Heart right ventricle (tissue), 16 donors: ENCODE data around the gene SET. TPM values are rescaled to one million over a fixed set of nuclear protein-coding genes. Genes with fewer than 3 reads are reported as not detected.
"Not testable (repeated sequence)": the region's sequence is repeated elsewhere in the genome, so short reads cannot be mapped to it uniquely, and the experiment has no call there.

Source experiments
- ATAC-seq, 8 donors: fragments of 200-7000 bp; cut with Tn5 transposase; one replicate each; pipeline ENCODE4 v1.9.1; 2020; ENCODE audit warnings: mild to moderate bottlenecking in 8 of 8, moderate library complexity in 8 of 8, moderate number of reproducible peaks in 1 of 8
- DNase-seq, 2 donors: peaks; one replicate each; pipeline ENCODE4 v3.0.0-alpha.2; 2020
- H3K27ac ChIP-seq, 10 donors: fragments of 200-600 bp; sonication (generic) in 2 of 10; one replicate each; pipeline versions ENCODE4 v1.5.0 to v1.8.0; 2020 to 2022; ENCODE audit warnings: mild to moderate bottlenecking in 3 of 10
- H3K27me3 ChIP-seq, 7 donors: fragments of 200-600 bp; one replicate each; pipeline ENCODE4 v1.8.0; 2021 to 2022; ENCODE audit warnings: mild to moderate bottlenecking in 2 of 7
- H3K36me3 ChIP-seq, 9 donors: fragments of 200-600 bp; sonication (generic) in 1 of 9; one replicate each; pipeline versions ENCODE4 v1.5.0 to v1.8.0; 2020 to 2022; ENCODE audit warnings: mild to moderate bottlenecking in 2 of 9
- H3K4me1 ChIP-seq, 9 donors: fragments of 200-600 bp; sonication (generic) in 1 of 9; one replicate each; pipeline versions ENCODE4 v1.5.0 to v1.8.0; 2020 to 2022; ENCODE audit warnings: mild to moderate bottlenecking in 4 of 9
- H3K4me3 ChIP-seq, 10 donors: fragments of 200-600 bp; sonication (generic) in 2 of 10; one replicate each; pipeline versions ENCODE4 v1.5.0 to v1.8.0; 2020 to 2022; ENCODE audit warnings: mild to moderate bottlenecking in 7 of 10, moderate library complexity in 2 of 10
- H3K9me3 ChIP-seq, 11 donors: fragments of 200-600 bp in 10 of 11; sonication (generic) in 2 of 11; one replicate each; pipeline versions ENCODE4 v1.5.0 to v1.8.0; 2013 to 2022; ENCODE audit warnings: mild to moderate bottlenecking in 2 of 11, control low read depth in 1 of 11, moderate library complexity in 1 of 11
- WGBS, 2 donors: extraction: QIAGEN DNeasy Blood & Tissue Kit; methylation state at CpG; one replicate each; pipeline ENCODE4 v1.1.7; 2013; ENCODE audit warnings: inconsistent platforms in 1 of 2; 5-methylcytosine and 5-hydroxymethylcytosine counted together
- intact Hi-C, 10 donors: fragments of 100-400 bp; cut with DNase I; formaldehyde crosslinking; loops; one replicate each; pipeline versions ENCODE4 v1.11.1 to v1.14.2; 2022
- polyA plus RNA-seq, 2 donors: library from polyadenylated mRNA; stranded (reverse); fragments of 200-250 nt; gene quantifications; one replicate each; pipeline ENCODE4 v1.2.3, GENCODE V29; 2013
- total RNA-seq, 10 donors: library from RNA; stranded (reverse); fragmentation: NEBNext Ultra II Directional in 3 of 10; extraction: Animal tissue kit (Norgen Biotek cat#: 25700) in 3 of 10; gene quantifications; one replicate each; pipeline versions ENCODE4 v1.2.1 to v1.2.4, GENCODE V29; 2021 to 2023
- TF ChIP-seq, protein P1 (sequence below), 9 donors: fragments of 200-600 bp; sonication (generic) in 2 of 9; IDR thresholded peaks; one replicate each; pipeline versions ENCODE4 v1.5.0 to v1.8.0; 2021 to 2022; ENCODE audit warnings: antibody characterized with exemption in 9 of 9, mild to moderate bottlenecking in 5 of 9, moderate library complexity in 1 of 9
- donor health status: Arrhythmogenic right ventricular cardiomyopathy.
- donor health status: ischemic (EF 13 %, LVEDD 7.1; RV severe dilation, severe dysfunction).
- donor health status: healthy with polysubstance abuse.
- donor health status: DM: no; HTN: yes; CAD: no.
- donor health status: DM: no; HTN: no; CAD: no.
- donor health status: ischemic (EF 25% LVEDD 6.9; RV normal size, moderate dysfunction).
- donor health status: ischemic (EF 25% LVEDD 5.7; RV mildly dilated, moderate dysfunction).
- donor health status: healthy.
- donor health status: DM: yes; HTN: yes; CAD: no.
- donor health status: Ischemic cardiomyopathy.
- donor health status: ischemic (EF 35%, LVEDD 5.7; RV mildly dilated, moderate dysfunction).
- donor health status: nonischemic (EF 11% LVEDD 7.7; RV severe dilation, severe dysfunction).
- donor health status: DM: yes; HTN: yes; CAD: no.
- donor health status: PGD.
- donor health status: ischemic (EF 29% LVEDD 5.4; RV normal size, mild dysfunction).
- donor health status: nonischemic (EF 23%, LVEDD 6.1; RV moderate dilation, normal function).

The SET gene
- total and polyA plus RNA-seq, 12 donors: 87.0 to 228 (median 196) TPM

DNA sequence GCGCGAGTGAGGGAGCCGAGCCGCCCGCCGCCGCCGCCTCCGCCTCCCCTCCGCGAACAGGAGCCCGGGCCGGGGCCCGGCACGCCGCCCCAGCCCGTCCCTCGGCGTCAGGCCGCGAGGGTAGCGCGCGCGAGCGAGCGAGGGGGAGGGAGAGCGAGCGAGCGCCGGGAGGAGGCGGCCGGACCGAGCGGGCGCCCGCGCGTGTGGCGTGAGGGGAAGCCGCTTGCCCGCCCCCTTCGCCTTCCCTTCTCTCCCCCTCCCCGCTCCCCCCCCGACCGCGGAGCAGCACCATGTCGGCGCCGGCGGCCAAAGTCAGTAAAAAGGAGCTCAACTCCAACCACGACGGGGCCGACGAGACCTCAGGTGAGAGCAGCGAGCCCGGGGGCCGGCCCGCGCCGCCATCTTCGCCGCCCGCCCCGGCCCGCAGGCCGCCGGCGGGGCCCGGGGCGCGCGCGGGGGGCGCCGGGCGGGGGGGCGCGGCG is 312 bp downstream of the SET start:
- peaks cover 10 to 57% (median 28%) of the 10 kb centered on the region in 9 donors for H3K4me1 ChIP-seq
- intact Hi-C loops: loop anchor here in 6 of 10 donors (2.0 to 10.0 kb wide), 5 partner anchors 33 to 938 kb away; partner anchors contain the start of genes DYNC2I2 (in 2 of the 6), DOLK (in 1 of the 6), NTMT1 (in 1 of the 6) and NUP188 (in 1 of the 6)
- 1 to 4% methylated on average over 5 to 72 of the region's 80 CpGs for WGBS, 2 donors

GRCh38 chr9:128689820-128690683 is 1.0 kb downstream of the SET start:
- Histone ChIP-seq H3K4me3 (peak overlapping the region; percentile 47 to 91 (median 75)), H3K9me3 (no peaks in the 10 kb centered on the region), H3K27me3 (no peaks in the 10 kb centered on the region), H3K4me1 (peaks cover 5 to 50% (median 23%) of the 10 kb centered on the region in 9 donors), H3K27ac (peak overlapping the region in 9 of 10 donors; percentile 36 to 96 (median 74)), H3K36me3 (peaks cover 0 to 42% (median 33%) of the 10 kb centered on the region in 9 donors)
- WGBS, 2 donors: 1 to 2% methylated on average over 41 to 79 of the region's 83 CpGs
- peak in 1 of 8 donors; percentile 1 for ATAC-seq
- peak; percentile 36 to 52 for DNase-seq
- TF ChIP-seq, protein P1, sequence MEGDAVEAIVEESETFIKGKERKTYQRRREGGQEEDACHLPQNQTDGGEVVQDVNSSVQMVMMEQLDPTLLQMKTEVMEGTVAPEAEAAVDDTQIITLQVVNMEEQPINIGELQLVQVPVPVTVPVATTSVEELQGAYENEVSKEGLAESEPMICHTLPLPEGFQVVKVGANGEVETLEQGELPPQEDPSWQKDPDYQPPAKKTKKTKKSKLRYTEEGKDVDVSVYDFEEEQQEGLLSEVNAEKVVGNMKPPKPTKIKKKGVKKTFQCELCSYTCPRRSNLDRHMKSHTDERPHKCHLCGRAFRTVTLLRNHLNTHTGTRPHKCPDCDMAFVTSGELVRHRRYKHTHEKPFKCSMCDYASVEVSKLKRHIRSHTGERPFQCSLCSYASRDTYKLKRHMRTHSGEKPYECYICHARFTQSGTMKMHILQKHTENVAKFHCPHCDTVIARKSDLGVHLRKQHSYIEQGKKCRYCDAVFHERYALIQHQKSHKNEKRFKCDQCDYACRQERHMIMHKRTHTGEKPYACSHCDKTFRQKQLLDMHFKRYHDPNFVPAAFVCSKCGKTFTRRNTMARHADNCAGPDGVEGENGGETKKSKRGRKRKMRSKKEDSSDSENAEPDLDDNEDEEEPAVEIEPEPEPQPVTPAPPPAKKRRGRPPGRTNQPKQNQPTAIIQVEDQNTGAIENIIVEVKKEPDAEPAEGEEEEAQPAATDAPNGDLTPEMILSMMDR (IDR thresholded peaks at IDR 0.05): no peak
- intact Hi-C loops: loop anchor here in 6 of 10 donors (2.0 to 10.0 kb wide), 5 partner anchors 33 to 937 kb away; partner anchors contain the start of genes DYNC2I2 (in 2 of the 6), DOLK (in 1 of the 6), NTMT1 (in 1 of the 6) and NUP188 (in 1 of the 6)

More for the DNA sequence above, 312 bp downstream of the SET start:
- peak overlapping the region; percentile 86 to 98 (median 96) for H3K27ac ChIP-seq
- peaks cover 0 to 34% (median 31%) of the 10 kb centered on the region in 9 donors for H3K36me3 ChIP-seq
- H3K9me3 ChIP-seq: no peaks in the 10 kb centered on the region
- no peaks in the 10 kb centered on the region for H3K27me3 ChIP-seq
- H3K4me3 ChIP-seq: peak overlapping the region; percentile 53 to 91 (median 75)
- ATAC-seq: peak in 5 of 8 donors; percentile 4 to 44 (median 12)
- peak; percentile 55 to 72 for DNase-seq
- TF ChIP-seq, protein P1 (IDR thresholded peaks at IDR 0.05): no peak

- Histone ChIP-seq H3K36me3 (peaks cover 0 to 48% (median 33%) of the 10 kb centered on the region in 9 donors), H3K4me3 (peak overlapping the region; percentile 47 to 91 (median 75)), H3K27me3 (no peaks in the 10 kb centered on the region), H3K4me1 (peaks cover 2 to 44% (median 23%) of the 10 kb centered on the region in 9 donors), H3K27ac (peak overlapping the region in 7 of 10 donors; percentile 67 to 96 (median 78)), H3K9me3 (no peaks in the 10 kb centered on the region)
- TF ChIP-seq, protein P1 (IDR thresholded peaks at IDR 0.05): no peak
- ATAC-seq: no peak
- intact Hi-C loops: no loop called here
- WGBS, 2 donors: 15 to 16% methylated on average over 5 of the region's 5 CpGs
- no peak for DNase-seq
Measured at GRCh38 chr9:128690684-128691034, 1.6 kb downstream of the SET start.

GRCh38 chr9:128693738-128694137 is 4.7 kb downstream of the SET start:
- WGBS, 2 donors: 86 to 90% methylated on average over 3 of the region's 3 CpGs
- ATAC-seq, DNase-seq, H3K27me3 ChIP-seq, intact Hi-C loops, H3K9me3 ChIP-seq, H3K27ac ChIP-seq, H3K4me3 ChIP-seq: not testable (repeated sequence)
- Histone ChIP-seq H3K36me3 (peaks cover 0 to 66% (median 37%) of the 10 kb centered on the region in 9 donors), H3K4me1 (peaks cover 2 to 24% (median 14%) of the 10 kb centered on the region in 9 donors)
